Measurements from ENCODE around the gene PDE10A.

The PDE10A gene

GRCh38 chr6:165655191-165655590 lies 7.8 kb downstream of the PDE10A start:
- no peak for DNase-seq (ENCODE audit: low read depth in 2 of 2)

- no peak for DNase-seq (ENCODE audit: low read depth in 2 of 2)
Measured at GRCh38 chr6:165654144-165654543, 8.9 kb downstream of the PDE10A start.

- no peak for DNase-seq (ENCODE audit: low read depth in 2 of 2)
Measured at GRCh38 chr6:165653607-165654006, 9.4 kb downstream of the PDE10A start.

GRCh38 chr6:165653196-165653595 lies 9.8 kb downstream of the PDE10A start:
- no peak for DNase-seq (ENCODE audit: low read depth in 2 of 2)

GRCh38 chr6:165652766-165653165 lies 10.3 kb downstream of the PDE10A start:
- DNase-seq (ENCODE audit: low read depth in 2 of 2) = no peak

GRCh38 chr6:165649166-165650137 lies 13.6 kb downstream of the PDE10A start:
- DNase-seq (ENCODE audit: low read depth in 2 of 2) = no peak

GRCh38 chr6:165647041-165647440 lies 16.0 kb downstream of the PDE10A start:
- DNase-seq (ENCODE audit: low read depth in 2 of 2) = no peak

- no peak for DNase-seq (ENCODE audit: low read depth in 2 of 2)
Measured at GRCh38 chr6:165645919-165646318, 17.1 kb downstream of the PDE10A start.

- no peak for DNase-seq (ENCODE audit: low read depth in 2 of 2)
Measured at GRCh38 chr6:165644586-165645266, 18.3 kb downstream of the PDE10A start.

GRCh38 chr6:165643015-165643414 lies 20.0 kb downstream of the PDE10A start:
- no peak for DNase-seq (ENCODE audit: low read depth in 2 of 2)

- DNase-seq (ENCODE audit: low read depth in 2 of 2) = no peak
Measured at GRCh38 chr6:165641672-165642156, 21.3 kb downstream of the PDE10A start.

GRCh38 chr6:165640806-165641205 lies 22.2 kb downstream of the PDE10A start:
- DNase-seq (ENCODE audit: low read depth in 2 of 2) = no peak

- DNase-seq (ENCODE audit: low read depth in 2 of 2) = no peak
Measured at GRCh38 chr6:165638530-165638929, 24.5 kb downstream of the PDE10A start.

- DNase-seq (ENCODE audit: low read depth in 2 of 2) = no peak
Measured at GRCh38 chr6:165637586-165637985, 25.5 kb downstream of the PDE10A start.

- no peak for DNase-seq (ENCODE audit: low read depth in 2 of 2)
Measured at GRCh38 chr6:165636402-165637048, 26.5 kb downstream of the PDE10A start.

- DNase-seq (ENCODE audit: low read depth in 2 of 2) = no peak
Measured at GRCh38 chr6:165635965-165636364, 27.1 kb downstream of the PDE10A start.

- DNase-seq (ENCODE audit: low read depth in 2 of 2) = no peak
Measured at GRCh38 chr6:165634101-165634880, 28.8 kb downstream of the PDE10A start.

- DNase-seq (ENCODE audit: low read depth in 2 of 2) = no peak
Measured at GRCh38 chr6:165632194-165632593, 30.8 kb downstream of the PDE10A start.

GRCh38 chr6:165630544-165630953 lies 32.5 kb downstream of the PDE10A start:
- DNase-seq (ENCODE audit: low read depth in 2 of 2) = no peak

GRCh38 chr6:165628955-165629354 lies 34.1 kb downstream of the PDE10A start:
- no peak for DNase-seq (ENCODE audit: low read depth in 2 of 2)

GRCh38 chr6:165627366-165627765 lies 35.7 kb downstream of the PDE10A start:
- no peak for DNase-seq (ENCODE audit: low read depth in 2 of 2)

Data from stimulated activated CD4-positive, alpha-beta T cell treated with anti-CD3 and anti-CD28 coated beads, Interleukin-4, amount 100 ng/mL, for 48 hours (primary cell).